PFSK-1 (cell line): Measurements from ENCODE around the gene ZFP36L1.

Experiments
- FOXP2 ChIP-seq: optimal IDR thresholded peaks from 2 replicates; pipeline ENCODE3; 2011; ENCODE audit warnings: borderline replicate concordance, control low read depth, inconsistent platforms; ENCODE audit not compliant: insufficient read depth; ENCODE audit errors: extremely low read length, extremely low read depth
- POLR2AphosphoS5 ChIP-seq: IDR thresholded peaks from 2 replicates; pipeline ENCODE4 v1.6.1; 2012; ENCODE audit warnings: low read depth, mild to moderate bottlenecking, control low read depth, low read length, moderate library complexity
- REST ChIP-seq, 2 experiments: IDR thresholded peaks; 2 replicates each; pipeline versions ENCODE4 v1.6.1 to v1.8.0; 2011 to 2012; ENCODE audit warnings: low read depth in 2 of 2, low read length in 2 of 2, control low read depth in 1 of 2, inconsistent platforms in 1 of 2, mild to moderate bottlenecking in 1 of 2, moderate library complexity in 1 of 2; ENCODE audit not compliant: insufficient read depth in 1 of 2
- SIN3A ChIP-seq: IDR thresholded peaks from 2 replicates; pipeline ENCODE4 v1.6.1; 2012; ENCODE audit warnings: mild to moderate bottlenecking, low read length, moderate library complexity, borderline replicate concordance; ENCODE audit not compliant: insufficient read depth
- TAF1 ChIP-seq: IDR thresholded peaks from 2 replicates; pipeline ENCODE4 v1.6.1; 2012; ENCODE audit warnings: low read length, control low read depth, borderline replicate concordance; ENCODE audit not compliant: insufficient read depth

The ZFP36L1 gene

GRCh38 chr14:68752271-68753006, 40.4 kb downstream of the ZFP36L1 start:
- TF ChIP-seq REST (IDR thresholded peaks at IDR 0.05; ENCODE audit: insufficient read depth in 1 of 2, low read depth in 2 of 2, low read length in 2 of 2) (no peak), SIN3A (no peak), TAF1 (no peak)

DNA sequence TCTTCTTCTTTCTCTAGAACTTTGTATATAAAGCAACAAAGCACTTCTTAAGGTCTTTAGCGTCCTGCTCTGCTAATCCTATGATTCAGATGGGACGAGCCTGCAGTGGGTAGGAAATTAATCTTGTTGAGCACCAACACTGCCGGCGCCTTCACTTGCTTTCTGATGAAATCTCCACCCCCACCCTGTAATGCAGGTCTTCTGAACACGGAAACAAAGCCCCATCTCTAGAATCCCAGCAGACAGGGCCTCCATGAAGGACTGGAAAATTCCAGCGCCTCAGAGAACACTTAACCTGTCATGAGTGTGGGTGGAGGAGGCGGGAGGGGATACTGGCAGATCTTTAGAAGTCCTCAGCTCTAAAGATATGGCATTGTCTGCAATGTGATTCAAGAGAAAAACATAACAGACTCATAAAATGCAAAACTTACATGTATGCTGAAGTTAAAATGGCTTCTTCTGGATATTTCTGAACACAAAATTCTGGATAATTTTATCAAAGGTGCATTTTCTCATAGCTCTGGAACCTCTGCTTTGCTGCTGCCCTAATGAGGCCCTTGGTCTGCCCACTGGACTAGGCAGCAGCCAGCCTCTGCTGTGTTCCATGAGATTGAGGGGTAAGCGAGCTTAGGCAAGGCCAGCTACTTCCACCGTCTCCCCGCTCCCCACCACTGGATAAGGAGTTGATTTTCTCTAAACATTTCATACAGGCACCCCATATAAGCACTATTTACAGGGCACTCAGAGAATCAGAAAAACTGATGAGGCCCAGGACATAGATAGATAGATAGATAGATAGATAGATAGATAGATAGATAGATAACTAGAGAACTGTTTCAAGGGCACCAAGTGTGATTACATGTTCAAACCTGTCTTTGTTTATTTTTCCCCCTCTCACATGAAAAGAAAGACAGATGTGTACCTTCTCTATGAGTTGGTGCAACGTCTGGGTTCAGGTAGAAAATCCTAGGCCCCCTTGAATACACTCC, 43.1 kb downstream of the ZFP36L1 start:
- TF ChIP-seq TAF1 (no peak), FOXP2 (no peak), SIN3A (no peak), REST (IDR thresholded peaks at IDR 0.05; ENCODE audit: insufficient read depth in 1 of 2, low read depth in 2 of 2, low read length in 2 of 2) (no peak), POLR2AphosphoS5 (no peak)

GRCh38 chr14:68748691-68749090, 44.2 kb downstream of the ZFP36L1 start:
- TF ChIP-seq SIN3A (no peak), FOXP2 (no peak), POLR2AphosphoS5 (no peak), TAF1 (no peak), REST (IDR thresholded peaks at IDR 0.05; ENCODE audit: insufficient read depth in 1 of 2, low read depth in 2 of 2, low read length in 2 of 2) (no peak)

DNA sequence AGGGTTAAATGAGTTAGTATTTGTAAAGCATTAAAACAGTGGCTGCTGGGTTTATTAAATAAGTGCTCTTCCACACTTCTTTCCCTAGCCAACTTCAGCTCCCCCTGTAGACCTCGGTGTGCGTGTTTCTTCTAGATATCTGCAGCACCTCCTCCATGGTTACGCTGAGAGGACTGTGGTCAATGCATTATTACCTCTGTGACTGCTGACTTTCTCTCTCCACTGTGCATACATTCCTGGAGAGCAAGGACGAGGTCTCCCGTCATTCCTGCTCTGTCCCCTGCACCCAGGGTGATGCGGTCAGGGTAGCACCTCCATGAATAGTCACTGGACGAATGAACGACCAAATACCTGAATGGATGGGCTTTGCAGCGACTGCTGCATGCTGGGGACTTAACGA, 44.6 kb downstream of the ZFP36L1 start:
- no peak for TF ChIP-seq TAF1
- no peak for TF ChIP-seq SIN3A

DNA sequence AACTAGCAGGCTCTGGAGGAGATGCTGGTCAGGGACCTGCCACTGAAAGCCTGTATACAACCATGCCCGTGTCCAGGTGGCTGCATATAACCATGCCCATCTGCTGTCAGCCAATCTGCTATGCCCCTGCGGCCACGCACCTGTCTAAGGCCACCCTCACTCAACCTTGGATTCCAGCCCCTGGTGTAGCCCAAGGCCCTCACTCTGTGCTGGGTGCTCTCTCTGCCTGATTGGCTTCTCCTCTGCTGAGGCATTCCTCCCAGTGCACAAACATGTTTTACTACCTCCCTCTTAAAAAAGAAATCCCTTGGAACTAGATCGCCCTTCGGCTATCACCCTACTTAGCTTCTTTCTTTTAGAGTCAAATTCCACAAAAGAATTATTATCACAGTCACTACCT, 45.5 kb downstream of the ZFP36L1 start:
- TF ChIP-seq FOXP2: no peak

DNA sequence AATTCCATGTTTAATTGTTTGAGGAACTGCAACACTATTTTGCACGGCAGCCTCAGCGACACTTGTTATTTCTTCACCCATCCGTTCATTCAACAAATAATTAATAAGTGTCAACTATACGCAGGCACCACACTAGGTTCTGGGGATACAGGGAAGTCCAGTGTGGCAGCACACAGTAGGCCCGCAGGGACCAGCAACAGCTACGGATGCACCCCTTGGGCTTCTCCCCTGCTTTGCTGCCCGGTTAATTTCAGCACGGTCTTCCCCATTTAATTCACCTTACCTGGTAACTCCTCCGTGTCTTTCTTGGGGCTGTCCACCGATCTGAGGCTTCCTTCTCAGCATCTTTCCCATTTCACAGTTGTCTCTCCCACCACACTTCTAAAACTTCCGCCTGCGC, 48.3 kb downstream of the ZFP36L1 start:
- no peak for TF ChIP-seq FOXP2
- no peak for TF ChIP-seq REST (IDR thresholded peaks at IDR 0.05; ENCODE audit: insufficient read depth in 1 of 2, low read depth in 2 of 2, low read length in 2 of 2)
